ENCODE results near the gene BRSK2.
A peak's percentile ranks its signal among the peaks of the same experiment; 100 is the strongest.

BRSK2 gene

GRCh38 chr11:1447845-1448825 is 58.4 kb downstream of the BRSK2 start:
- Histone ChIP-seq H3K23ac (ENCODE audit: low read length) (no peak overlapping the region), H3K4ac (ENCODE audit: low read depth, low read length) (no peak overlapping the region), H4K8ac (ENCODE audit: low read depth, low read length) (no peak overlapping the region), H3K27ac (ENCODE audit: low read depth, low read length) (no peak overlapping the region), H3K56ac (ENCODE audit: low read length) (no peak overlapping the region), H3K79me2 (ENCODE audit: control insufficient read depth, insufficient read depth, low read length) (no peaks in the 10 kb centered on the region), H2AK5ac (ENCODE audit: low read length) (no peak overlapping the region), H4K5ac (ENCODE audit: low read length) (no peak overlapping the region), H2BK5ac (ENCODE audit: low read length) (no peak overlapping the region), H3K79me1 (ENCODE audit: low read length) (no peaks in the 10 kb centered on the region), H3K4me2 (ENCODE audit: low read length) (no peak overlapping the region), H3K4me1 (ENCODE audit: control insufficient read depth, low read depth, low read length) (no peaks in the 10 kb centered on the region), H3K9ac (ENCODE audit: low read length) (no peak overlapping the region), H3K27me3 (ENCODE audit: insufficient read depth, low read length, poor library complexity) (no peaks in the 10 kb centered on the region), H3K4me3 (ENCODE audit: low read length) (no peak overlapping the region), H2BK15ac (replicated peaks; ENCODE audit: low read depth) (no peak overlapping the region), H3K18ac (ENCODE audit: low read length) (no peak overlapping the region), H3K36me3 (ENCODE audit: control insufficient read depth, insufficient read depth, low read length) (no peaks in the 10 kb centered on the region), H2BK120ac (ENCODE audit: low read depth, low read length) (no peak overlapping the region)
- WGBS (ENCODE audit: extremely low coverage, insufficient coverage, low lambda C conversion rate), result no CpG with 5 or more reads among the region's 49 CpGs
- DNase-seq, result no peak

- WGBS (ENCODE audit: extremely low coverage, insufficient coverage, low lambda C conversion rate), result no CpG with 5 or more reads among the region's 24 CpGs
- no peaks in the 10 kb centered on the region for H3K4me1 ChIP-seq (ENCODE audit: control insufficient read depth, low read depth, low read length)
Observed at GRCh38 chr11:1448882-1449281, 59.1 kb downstream of the BRSK2 start.

GRCh38 chr11:1449490-1450243 is 59.9 kb downstream of the BRSK2 start:
- H4K8ac ChIP-seq (ENCODE audit: low read depth, low read length), result no peak overlapping the region
- H3K56ac ChIP-seq (ENCODE audit: low read length), result no peak overlapping the region
- DNase-seq, result no peak
- no peak overlapping the region for H3K4me3 ChIP-seq (ENCODE audit: low read length)
- no peaks in the 10 kb centered on the region for H3K79me1 ChIP-seq (ENCODE audit: low read length)
- H3K4me2 ChIP-seq (ENCODE audit: low read length), result no peak overlapping the region
- no peak overlapping the region for H2AK5ac ChIP-seq (ENCODE audit: low read length)
- H2BK15ac ChIP-seq (replicated peaks; ENCODE audit: low read depth), result no peak overlapping the region
- no peak overlapping the region for H3K23ac ChIP-seq (ENCODE audit: low read length)
- no CpG with 5 or more reads among the region's 31 CpGs for WGBS (ENCODE audit: extremely low coverage, insufficient coverage, low lambda C conversion rate)
- H3K27ac ChIP-seq (ENCODE audit: low read depth, low read length), result no peak overlapping the region
- H3K18ac ChIP-seq (ENCODE audit: low read length), result no peak overlapping the region
- H3K27me3 ChIP-seq (ENCODE audit: insufficient read depth, low read length, poor library complexity), result no peaks in the 10 kb centered on the region
- no peaks in the 10 kb centered on the region for H3K36me3 ChIP-seq (ENCODE audit: control insufficient read depth, insufficient read depth, low read length)
- no peaks in the 10 kb centered on the region for H3K4me1 ChIP-seq (ENCODE audit: control insufficient read depth, low read depth, low read length)
- H3K79me2 ChIP-seq (ENCODE audit: control insufficient read depth, insufficient read depth, low read length), result no peaks in the 10 kb centered on the region
- H4K5ac ChIP-seq (ENCODE audit: low read length), result no peak overlapping the region
- H3K9ac ChIP-seq (ENCODE audit: low read length), result no peak overlapping the region
- H2BK120ac ChIP-seq (ENCODE audit: low read depth, low read length), result no peak overlapping the region
- no peak overlapping the region for H3K4ac ChIP-seq (ENCODE audit: low read depth, low read length)
- no peak overlapping the region for H2BK5ac ChIP-seq (ENCODE audit: low read length)

More at GRCh38 chr11:1448882-1449281, 59.1 kb downstream of the BRSK2 start:
- no peak overlapping the region for H3K4ac ChIP-seq (ENCODE audit: low read depth, low read length)
- no peak overlapping the region for H2BK120ac ChIP-seq (ENCODE audit: low read depth, low read length)
- H2AK5ac ChIP-seq (ENCODE audit: low read length), result no peak overlapping the region
- no peaks in the 10 kb centered on the region for H3K79me1 ChIP-seq (ENCODE audit: low read length)
- H3K27ac ChIP-seq (ENCODE audit: low read depth, low read length), result no peak overlapping the region
- H2BK15ac ChIP-seq (replicated peaks; ENCODE audit: low read depth), result no peak overlapping the region
- DNase-seq, result no peak
- H3K4me3 ChIP-seq (ENCODE audit: low read length), result no peak overlapping the region
- H3K23ac ChIP-seq (ENCODE audit: low read length), result no peak overlapping the region
- H3K18ac ChIP-seq (ENCODE audit: low read length), result no peak overlapping the region
- no peak overlapping the region for H2BK5ac ChIP-seq (ENCODE audit: low read length)
- H4K5ac ChIP-seq (ENCODE audit: low read length), result no peak overlapping the region
- H3K27me3 ChIP-seq (ENCODE audit: insufficient read depth, low read length, poor library complexity), result no peaks in the 10 kb centered on the region
- H3K9ac ChIP-seq (ENCODE audit: low read length), result no peak overlapping the region
- no peak overlapping the region for H4K8ac ChIP-seq (ENCODE audit: low read depth, low read length)
- H3K56ac ChIP-seq (ENCODE audit: low read length), result no peak overlapping the region
- H3K4me2 ChIP-seq (ENCODE audit: low read length), result no peak overlapping the region
- no peaks in the 10 kb centered on the region for H3K36me3 ChIP-seq (ENCODE audit: control insufficient read depth, insufficient read depth, low read length)
- no peaks in the 10 kb centered on the region for H3K79me2 ChIP-seq (ENCODE audit: control insufficient read depth, insufficient read depth, low read length)

GRCh38 chr11:1450344-1450875 is 60.7 kb downstream of the BRSK2 start:
- Histone ChIP-seq H4K5ac (ENCODE audit: low read length) (no peak overlapping the region), H2BK15ac (replicated peaks; ENCODE audit: low read depth) (no peak overlapping the region), H3K4me1 (ENCODE audit: control insufficient read depth, low read depth, low read length) (no peaks in the 10 kb centered on the region), H3K27me3 (ENCODE audit: insufficient read depth, low read length, poor library complexity) (no peaks in the 10 kb centered on the region), H3K79me1 (ENCODE audit: low read length) (no peaks in the 10 kb centered on the region), H3K56ac (ENCODE audit: low read length) (no peak overlapping the region), H2BK120ac (ENCODE audit: low read depth, low read length) (no peak overlapping the region), H3K9ac (ENCODE audit: low read length) (no peak overlapping the region), H3K36me3 (ENCODE audit: control insufficient read depth, insufficient read depth, low read length) (no peaks in the 10 kb centered on the region), H2AK5ac (ENCODE audit: low read length) (no peak overlapping the region), H2BK5ac (ENCODE audit: low read length) (no peak overlapping the region), H3K18ac (ENCODE audit: low read length) (no peak overlapping the region), H3K27ac (ENCODE audit: low read depth, low read length) (no peak overlapping the region), H3K79me2 (ENCODE audit: control insufficient read depth, insufficient read depth, low read length) (no peaks in the 10 kb centered on the region), H3K4ac (ENCODE audit: low read depth, low read length) (no peak overlapping the region), H3K23ac (ENCODE audit: low read length) (no peak overlapping the region), H3K4me2 (ENCODE audit: low read length) (no peak overlapping the region), H4K8ac (ENCODE audit: low read depth, low read length) (no peak overlapping the region), H3K4me3 (ENCODE audit: low read length) (no peak overlapping the region)
- WGBS (ENCODE audit: extremely low coverage, insufficient coverage, low lambda C conversion rate), result no CpG with 5 or more reads among the region's 29 CpGs
- no peak for DNase-seq

GRCh38 chr11:1450949-1451710 is 61.4 kb downstream of the BRSK2 start:
- Histone ChIP-seq H3K4me1 (ENCODE audit: control insufficient read depth, low read depth, low read length) (no peaks in the 10 kb centered on the region), H3K56ac (ENCODE audit: low read length) (no peak overlapping the region), H4K8ac (ENCODE audit: low read depth, low read length) (no peak overlapping the region), H2BK15ac (replicated peaks; ENCODE audit: low read depth) (no peak overlapping the region), H3K4me3 (ENCODE audit: low read length) (no peak overlapping the region), H3K79me1 (ENCODE audit: low read length) (no peaks in the 10 kb centered on the region), H3K4ac (ENCODE audit: low read depth, low read length) (no peak overlapping the region), H3K27me3 (ENCODE audit: insufficient read depth, low read length, poor library complexity) (no peaks in the 10 kb centered on the region), H3K9ac (ENCODE audit: low read length) (no peak overlapping the region), H3K23ac (ENCODE audit: low read length) (no peak overlapping the region), H3K36me3 (ENCODE audit: control insufficient read depth, insufficient read depth, low read length) (no peaks in the 10 kb centered on the region), H3K18ac (ENCODE audit: low read length) (no peak overlapping the region), H3K27ac (ENCODE audit: low read depth, low read length) (no peak overlapping the region), H2BK5ac (ENCODE audit: low read length) (no peak overlapping the region), H4K5ac (ENCODE audit: low read length) (no peak overlapping the region), H2AK5ac (ENCODE audit: low read length) (no peak overlapping the region), H3K4me2 (ENCODE audit: low read length) (no peak overlapping the region), H3K79me2 (ENCODE audit: control insufficient read depth, insufficient read depth, low read length) (no peaks in the 10 kb centered on the region), H2BK120ac (ENCODE audit: low read depth, low read length) (no peak overlapping the region)
- WGBS (ENCODE audit: extremely low coverage, insufficient coverage, low lambda C conversion rate), result no CpG with 5 or more reads among the region's 22 CpGs
- DNase-seq, result peak; percentile 11

Data from mesendoderm (in vitro differentiated cells).